ENCODE measurements around the gene C2CD2. TPM values are rescaled to one million over a fixed set of nuclear protein-coding genes. Genes with fewer than 3 reads are reported as not detected.

C2CD2 gene
- total and polyA plus RNA-seq, 2 of the 8 experiments (the other 6 are each of a cell fraction or from before 2014, with no cell fraction given) = 10.4 to 13.0 TPM

- no peak for TF ChIP-seq CHD7 (IDR thresholded peaks at IDR 0.05; ENCODE audit: insufficient replicate concordance, low read length)
- no peak for TF ChIP-seq CBX8 (IDR thresholded peaks at IDR 0.05; ENCODE audit: borderline replicate concordance, low read depth, low read length)
- TF ChIP-seq JUND (IDR thresholded peaks at IDR 0.05; ENCODE audit: low read length) = no peak
- no peak for TF ChIP-seq JUN (IDR thresholded peaks at IDR 0.05; ENCODE audit: low read depth, low read length)
Observed at GRCh38 chr21:41972511-41973205, 18.8 kb upstream of the C2CD2 start (continued).
